Neural progenitor cell (in vitro differentiated cells): ENCODE measurements around the gene MACROD2. TPM values are rescaled to one million over a fixed set of nuclear protein-coding genes. Genes with fewer than 3 reads are reported as not detected.

ENCODE experiments used
- DNase-seq: peaks from one replicate; pipeline ENCODE4 v3.0.0-alpha.2; 2016; ENCODE audit warnings: low spot score
- H2AFZ ChIP-seq: fragments of 200-600 bp; sonication (generic); replicated peaks from 2 replicates; pipeline ENCODE4 v1.6.1; 2016; ENCODE audit warnings: antibody characterized with exemption
- H3F3A ChIP-seq: fragments of 200-600 bp; sonication (generic); 2 replicates; pipeline ENCODE4 v1.6.1; 2016; ENCODE audit warnings: antibody characterized with exemption, low read depth
- H3K27ac ChIP-seq: fragments of 200-600 bp; sonication (generic); 2 replicates; pipeline ENCODE4 v1.5.1; 2016; ENCODE audit warnings: mild to moderate bottlenecking
- H3K27me3 ChIP-seq: fragments of 200-600 bp; sonication (generic); 2 replicates; pipeline ENCODE4 v1.6.1; 2016; ENCODE audit warnings: mild to moderate bottlenecking, moderate library complexity
- H3K36me3 ChIP-seq: fragments of 200-600 bp; sonication (generic); 2 replicates; pipeline ENCODE4 v1.5.1; 2016
- H3K4me1 ChIP-seq: fragments of 200-600 bp; sonication (generic); 2 replicates; pipeline ENCODE4 v1.6.1; 2016; ENCODE audit warnings: mixed run types
- H3K4me2 ChIP-seq: fragments of 200-600 bp; sonication (generic); 2 replicates; pipeline ENCODE4 v1.6.1; 2016
- H3K4me3 ChIP-seq: fragments of 200-600 bp; sonication (generic); 2 replicates; pipeline ENCODE4 v1.5.1; 2016
- H3K79me2 ChIP-seq: fragments of 200-600 bp; sonication (generic); 2 replicates; pipeline ENCODE4 v1.6.1; 2016; ENCODE audit warnings: low read depth
- H3K9ac ChIP-seq: fragments of 200-600 bp; sonication (generic); 2 replicates; pipeline ENCODE4 v1.6.1; 2016
- H3K9me3 ChIP-seq: fragments of 200-600 bp; sonication (generic); 2 replicates; pipeline ENCODE4 v1.5.1; 2016; ENCODE audit warnings: low read depth
- H4K20me1 ChIP-seq: fragments of 200-600 bp; sonication (generic); 2 replicates; pipeline ENCODE4 v1.6.1; 2016; ENCODE audit warnings: low read depth
- H3K27ac Mint-ChIP-seq: 3 replicates; pipeline ENCODE4 v1.8.0; 2021; ENCODE audit warnings: mixed read lengths
- H3K27me3 Mint-ChIP-seq: 2 replicates; pipeline ENCODE4 v1.8.0; 2022; ENCODE audit warnings: low read depth, mild to moderate bottlenecking, inconsistent platforms, moderate library complexity, mixed read lengths; ENCODE audit not compliant: insufficient read depth
- H3K36me3 Mint-ChIP-seq: 3 replicates; pipeline ENCODE4 v1.8.0; 2021; ENCODE audit warnings: mixed read lengths
- H3K4me1 Mint-ChIP-seq: 3 replicates; pipeline ENCODE4 v1.8.0; 2021; ENCODE audit warnings: mixed read lengths
- H3K4me3 Mint-ChIP-seq: 3 replicates; pipeline ENCODE4 v1.8.0; 2021; ENCODE audit warnings: mild to moderate bottlenecking, moderate library complexity, mixed read lengths
- H3K9me3 Mint-ChIP-seq: 3 replicates; pipeline ENCODE4 v1.8.0; 2020; ENCODE audit warnings: mixed read lengths
- EZH2 ChIP-seq: fragments of 200-600 bp; sonication (generic); IDR thresholded peaks from 2 replicates; pipeline ENCODE4 v1.6.1; 2017; ENCODE audit warnings: antibody characterized with exemption, mild to moderate bottlenecking, moderate library complexity
- EZH2phosphoT487 ChIP-seq: fragments of 200-600 bp; sonication (generic); IDR thresholded peaks from 2 replicates; pipeline ENCODE4 v1.6.1; 2017; ENCODE audit warnings: antibody characterized with exemption
- total RNA-seq: library from RNA; depleted of rRNA; stranded (reverse); fragments of >200 nt; gene quantifications from 2 replicates; pipeline ENCODE4 v1.2.3, GENCODE V29; 2015; ENCODE audit warnings: low replicate concordance
- TF ChIP-seq, protein P1 (sequence below): fragments of 200-600 bp; sonication (generic); IDR thresholded peaks from 2 replicates; pipeline ENCODE4 v1.5.1; 2017; ENCODE audit warnings: antibody characterized with exemption, mild to moderate bottlenecking

The MACROD2 gene
- total RNA-seq, 1 donor from 2014 or later = 11.9 TPM

DNA sequence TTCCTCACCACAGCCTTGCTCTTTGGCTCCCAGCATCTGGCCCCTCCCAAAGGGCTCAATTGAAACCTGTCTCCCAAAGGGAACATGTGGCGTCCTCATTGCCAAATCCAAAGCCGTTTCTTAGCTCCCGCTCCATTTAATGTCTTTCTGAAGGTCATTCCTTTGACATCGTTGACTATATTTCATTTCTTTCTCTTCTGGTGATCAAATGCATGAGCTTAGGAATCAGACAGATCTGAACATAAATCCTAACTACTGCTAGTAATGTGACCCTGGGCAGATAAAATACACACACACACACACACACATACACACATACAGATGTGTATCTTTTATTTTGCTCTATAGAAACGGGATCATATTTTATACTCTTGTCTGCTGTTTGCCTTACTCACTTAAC is 1306.8 kb downstream of the MACROD2 start:
- no peak overlapping the region for H3K4me2 ChIP-seq
- no peak for DNase-seq
- no peaks in the 10 kb centered on the region for H3K4me1 ChIP-seq
- Mint-ChIP-seq H3K27ac (no peak overlapping the region), H3K36me3 (no peaks in the 10 kb centered on the region), H3K27me3 (peaks cover 4% of the 10 kb centered on the region), H3K4me3 (no peak overlapping the region), H3K4me1 (no peaks in the 10 kb centered on the region), H3K9me3 (no peaks in the 10 kb centered on the region)
- no peaks in the 10 kb centered on the region for H3K27me3 ChIP-seq
- TF ChIP-seq EZH2phosphoT487 (no peak), EZH2 (no peak)
- TF ChIP-seq, protein P1, sequence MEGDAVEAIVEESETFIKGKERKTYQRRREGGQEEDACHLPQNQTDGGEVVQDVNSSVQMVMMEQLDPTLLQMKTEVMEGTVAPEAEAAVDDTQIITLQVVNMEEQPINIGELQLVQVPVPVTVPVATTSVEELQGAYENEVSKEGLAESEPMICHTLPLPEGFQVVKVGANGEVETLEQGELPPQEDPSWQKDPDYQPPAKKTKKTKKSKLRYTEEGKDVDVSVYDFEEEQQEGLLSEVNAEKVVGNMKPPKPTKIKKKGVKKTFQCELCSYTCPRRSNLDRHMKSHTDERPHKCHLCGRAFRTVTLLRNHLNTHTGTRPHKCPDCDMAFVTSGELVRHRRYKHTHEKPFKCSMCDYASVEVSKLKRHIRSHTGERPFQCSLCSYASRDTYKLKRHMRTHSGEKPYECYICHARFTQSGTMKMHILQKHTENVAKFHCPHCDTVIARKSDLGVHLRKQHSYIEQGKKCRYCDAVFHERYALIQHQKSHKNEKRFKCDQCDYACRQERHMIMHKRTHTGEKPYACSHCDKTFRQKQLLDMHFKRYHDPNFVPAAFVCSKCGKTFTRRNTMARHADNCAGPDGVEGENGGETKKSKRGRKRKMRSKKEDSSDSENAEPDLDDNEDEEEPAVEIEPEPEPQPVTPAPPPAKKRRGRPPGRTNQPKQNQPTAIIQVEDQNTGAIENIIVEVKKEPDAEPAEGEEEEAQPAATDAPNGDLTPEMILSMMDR = no peak
- H4K20me1 ChIP-seq = no peaks in the 10 kb centered on the region
- H3K27ac ChIP-seq = no peak overlapping the region
- no peaks in the 10 kb centered on the region for H3F3A ChIP-seq
- no peaks in the 10 kb centered on the region for H3K36me3 ChIP-seq
- no peak overlapping the region for H3K4me3 ChIP-seq
- no peak overlapping the region for H2AFZ ChIP-seq
- H3K79me2 ChIP-seq = no peaks in the 10 kb centered on the region
- H3K9me3 ChIP-seq = no peaks in the 10 kb centered on the region
- no peak overlapping the region for H3K9ac ChIP-seq

DNA sequence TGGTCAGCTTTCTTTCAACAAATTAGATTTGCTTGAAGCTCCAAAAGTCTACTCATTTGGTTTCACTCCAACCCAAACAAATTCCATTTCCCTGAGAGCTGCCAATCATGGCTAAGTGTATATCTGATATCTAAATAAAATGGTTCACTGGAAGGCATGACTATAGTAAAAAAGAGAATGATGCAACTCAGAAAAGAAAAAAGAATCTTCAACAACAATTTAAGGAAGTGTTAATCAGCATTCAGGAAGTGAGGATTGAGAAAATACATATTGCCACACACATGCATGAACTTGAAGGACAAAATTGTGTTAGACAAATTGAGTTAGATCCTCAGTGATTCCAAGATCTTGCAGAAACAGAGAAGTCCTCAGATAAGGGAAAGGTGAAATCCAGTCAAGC is 1315.0 kb downstream of the MACROD2 start:
- no peaks in the 10 kb centered on the region for H3F3A ChIP-seq
- no peaks in the 10 kb centered on the region for H4K20me1 ChIP-seq
- no peaks in the 10 kb centered on the region for H3K4me1 Mint-ChIP-seq
- no peak overlapping the region for H3K27ac ChIP-seq
- H3K27me3 ChIP-seq = no peaks in the 10 kb centered on the region
- H3K9ac ChIP-seq = no peak overlapping the region
- H3K79me2 ChIP-seq = no peaks in the 10 kb centered on the region
- no peak for DNase-seq
- H3K27ac Mint-ChIP-seq = no peak overlapping the region
- H3K4me3 ChIP-seq = no peak overlapping the region
- no peak overlapping the region for H3K4me2 ChIP-seq
- no peaks in the 10 kb centered on the region for H3K27me3 Mint-ChIP-seq
- H3K4me3 Mint-ChIP-seq = no peak overlapping the region
- no peaks in the 10 kb centered on the region for H3K4me1 ChIP-seq
- no peak for TF ChIP-seq EZH2phosphoT487
- TF ChIP-seq EZH2 = no peak
- TF ChIP-seq, protein P1 = no peak
- H3K36me3 Mint-ChIP-seq = no peaks in the 10 kb centered on the region
- no peaks in the 10 kb centered on the region for H3K9me3 ChIP-seq
- H3K36me3 ChIP-seq = no peaks in the 10 kb centered on the region
- no peak overlapping the region for H2AFZ ChIP-seq
- peaks cover 4% of the 10 kb centered on the region for H3K9me3 Mint-ChIP-seq

DNA sequence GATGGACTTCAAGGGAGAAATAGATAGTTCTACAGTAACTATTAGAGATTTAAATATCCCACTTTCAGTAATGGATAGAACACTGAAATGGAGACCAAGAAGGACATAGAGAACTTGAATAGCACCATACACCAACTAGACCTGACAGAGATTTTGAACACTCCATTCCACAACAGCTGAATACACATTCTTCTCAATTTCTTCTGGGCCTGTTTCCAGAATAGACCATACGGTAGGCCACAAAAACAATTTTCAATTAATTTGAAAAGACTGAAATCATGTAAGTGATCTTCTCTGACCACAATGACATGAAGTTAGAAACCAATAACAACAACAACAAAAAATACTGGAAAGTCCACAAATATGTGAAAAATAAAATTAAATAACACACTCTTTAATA is 1321.2 kb downstream of the MACROD2 start:
- Mint-ChIP-seq H3K4me1 (no peaks in the 10 kb centered on the region), H3K9me3 (peaks cover 2% of the 10 kb centered on the region), H3K4me3 (no peak overlapping the region), H3K27me3 (no peaks in the 10 kb centered on the region), H3K36me3 (no peaks in the 10 kb centered on the region), H3K27ac (no peak overlapping the region)
- Histone ChIP-seq H3K4me2 (no peak overlapping the region), H3K36me3 (no peaks in the 10 kb centered on the region), H3K79me2 (no peaks in the 10 kb centered on the region), H2AFZ (no peak overlapping the region), H3K27me3 (no peaks in the 10 kb centered on the region), H3K27ac (no peak overlapping the region), H3K4me3 (no peak overlapping the region), H3K9ac (no peak overlapping the region), H3K4me1 (no peaks in the 10 kb centered on the region), H3F3A (no peaks in the 10 kb centered on the region), H3K9me3 (no peaks in the 10 kb centered on the region), H4K20me1 (no peaks in the 10 kb centered on the region)
- DNase-seq = no peak
- TF ChIP-seq, protein P1 = no peak
- no peak for TF ChIP-seq EZH2
- TF ChIP-seq EZH2phosphoT487 = no peak
